K562 (cell line): Measurements from ENCODE around the gene TLK2. TPM values are rescaled to one million over a fixed set of nuclear protein-coding genes. Genes with fewer than 3 reads are reported as not detected.
"Not testable (repeated sequence)": the region's sequence is repeated elsewhere in the genome, so short reads cannot be mapped to it uniquely, and the experiment has no call there.

Source experiments
- ATAC-seq: fragments of 200-7000 bp; cut with Tn5 transposase; 3 replicates; pipeline ENCODE4 v1.9.1; 2020; ENCODE audit warnings: moderate library complexity
- BruUV-seq: library from RNA; stranded (reverse); fragments of 400-500 nt; replicated peaks from 2 replicates; lab custom pipeline; 2021; lab: Mats Ljungman, UMichigan
- CTCF ChIA-PET: fragments of 300-600 bp; formaldehyde crosslinking; extraction: SDS; loops from one replicate; lab custom pipeline; 2021; ENCODE audit warnings: low intra/inter-chr PET ratio; lab: Yijun Ruan, JAX
- POLR2A ChIA-PET: fragments of 300-600, 350-650 bp; sonication (Branson Sonifier 250); formaldehyde crosslinking; extraction: SDS; loops from one replicate; lab custom pipeline; 2021; ENCODE audit warnings: antibody characterized with exemption, inconsistent platforms; lab: Yijun Ruan, JAX
- DNase-seq, 4 experiments: peaks; one replicate each; pipeline versions ENCODE4 v3.0.0 to v3.0.0-alpha.2; 2011 to 2018; ENCODE audit warnings: low spot score in 3 of 4, mixed read lengths in 3 of 4; ENCODE audit errors: extremely low read depth in 1 of 4
- FAIRE-seq: peaks from 2 replicates; lab custom pipeline; 2011; peaks lifted over from hg19 to GRCh38; lab: Jason Lieb, UNC
- H2AFZ ChIP-seq: 2 replicates; pipeline ENCODE4 v1.6.0; 2011; ENCODE audit warnings: low read depth, low read length, control low read depth, inconsistent platforms
- H3K27ac ChIP-seq: fragments of 200-600 bp; 3 replicates; pipeline ENCODE4 v1.8.0; 2011; ENCODE audit warnings: low read depth, mild to moderate bottlenecking, control low read depth, inconsistent platforms, low read length, moderate library complexity, mixed read lengths; ENCODE audit errors: extremely low read depth
- H3K27me3 ChIP-seq, 2 experiments: fragments of 300-600 bp in 1 of 2; 2 replicates in 1 of 2; 3 replicates in 1 of 2; pipeline versions ENCODE4 v1.6.0 to v1.8.0; 2011; ENCODE audit warnings: inconsistent platforms in 2 of 2, low read length in 2 of 2, mild to moderate bottlenecking in 1 of 2, mixed read lengths in 1 of 2, moderate library complexity in 1 of 2; ENCODE audit not compliant: control insufficient read depth in 2 of 2, insufficient read depth in 2 of 2
- H3K36me3 ChIP-seq: fragments of 300-600 bp; 3 replicates; pipeline ENCODE4 v1.8.0; 2011; ENCODE audit warnings: mild to moderate bottlenecking, low read length, inconsistent platforms; ENCODE audit not compliant: control insufficient read depth, insufficient read depth
- H3K4me1 ChIP-seq, 2 experiments: fragments of 200-600 bp in 1 of 2; replicated peaks in 1 of 2; 2 replicates in 1 of 2; 3 replicates in 1 of 2; pipeline versions ENCODE4 v1.5.1 to v1.8.0; 2011; ENCODE audit warnings: inconsistent platforms in 2 of 2, low read length in 2 of 2, mild to moderate bottlenecking in 1 of 2, mixed read lengths in 1 of 2, moderate library complexity in 1 of 2; ENCODE audit not compliant: control insufficient read depth in 2 of 2, insufficient read depth in 2 of 2
- H3K4me2 ChIP-seq: 2 replicates; pipeline ENCODE4 v1.6.1; 2011; ENCODE audit warnings: low read length, control low read depth, inconsistent platforms, mixed read lengths; ENCODE audit not compliant: insufficient read depth
- H3K4me3 ChIP-seq: fragments of 200-600 bp; sonication (generic), shearing (Covaris generic); 2 replicates; pipeline ENCODE4 v1.5.1; 2016; ENCODE audit warnings: control low read depth, inconsistent platforms
- H3K79me2 ChIP-seq: fragments of 200-600 bp; 3 replicates; pipeline ENCODE4 v1.8.0; 2011; ENCODE audit warnings: low read length, inconsistent platforms; ENCODE audit not compliant: control insufficient read depth, insufficient read depth
- H3K9ac ChIP-seq, 2 experiments: 2 replicates each; pipeline versions ENCODE4 v1.6.0 to v1.6.1; 2011; ENCODE audit warnings: low read depth in 2 of 2, low read length in 2 of 2, control low read depth in 1 of 2, inconsistent platforms in 1 of 2, mild to moderate bottlenecking in 1 of 2, mixed read lengths in 1 of 2; ENCODE audit not compliant: insufficient read depth in 1 of 2
- H3K9me1 ChIP-seq: one replicate; pipeline ENCODE4 v1.6.0; 2011; ENCODE audit warnings: inconsistent platforms, mild to moderate bottlenecking, low read length, moderate library complexity; ENCODE audit not compliant: control insufficient read depth, insufficient read depth
- H3K9me3 ChIP-seq: replicated peaks from 2 replicates; pipeline ENCODE4 v1.5.1; 2011; ENCODE audit warnings: low read depth, low read length, inconsistent platforms; ENCODE audit not compliant: control insufficient read depth, insufficient read depth
- H4K20me1 ChIP-seq: replicated peaks from 2 replicates; pipeline ENCODE4 v1.6.1; 2011; ENCODE audit warnings: low read length, inconsistent platforms, mixed read lengths; ENCODE audit not compliant: control insufficient read depth, insufficient read depth
- BRD4 ChIP-seq: fragments of 200-600 bp; sonication (generic); IDR thresholded peaks from 2 replicates; pipeline ENCODE4 v1.6.1; 2017; ENCODE audit warnings: inconsistent platforms
- CHD1 ChIP-seq: fragments of 200-600 bp; sonication (generic); IDR thresholded peaks from one replicate; pipeline ENCODE4 v1.6.1; 2012; ENCODE audit warnings: mild to moderate bottlenecking, moderate library complexity, low read length, inconsistent platforms
- NR2C2 ChIP-seq, 2 experiments: fragments of 200-800 bp in 1 of 2; sonication (Bioruptor generic) in 1 of 2; sonication (generic) in 1 of 2; formaldehyde crosslinking in 1 of 2; IDR thresholded peaks; 2 replicates each; pipeline versions ENCODE4 v1.6.1 to v1.8.0; 2016 to 2022; ENCODE audit warnings: mild to moderate bottlenecking in 1 of 2, missing compliant biosample characterization in 1 of 2, missing genetic modification characterization in 1 of 2, missing genetic modification reagents in 1 of 2
- PHF8 ChIP-seq: fragments of 200-600 bp; sonication (generic); IDR thresholded peaks from 2 replicates; pipeline ENCODE4 v1.6.1; 2012; ENCODE audit warnings: mixed run types, mild to moderate bottlenecking, inconsistent platforms, low read length, moderate library complexity, borderline replicate concordance
- RBBP5 ChIP-seq: fragments of 200-600 bp; sonication (generic); IDR thresholded peaks from 2 replicates; pipeline ENCODE4 v1.6.1; 2012; ENCODE audit warnings: borderline replicate concordance, mild to moderate bottlenecking, low read length, control low read depth, inconsistent platforms; ENCODE audit not compliant: insufficient read depth, poor library complexity, severe bottlenecking
- RBFOX2 ChIP-seq: fragments of 200-400 bp; formaldehyde crosslinking; IDR thresholded peaks from 2 replicates; pipeline ENCODE4 v1.6.1; 2017; ENCODE audit warnings: low read depth, mild to moderate bottlenecking, low read length, moderate library complexity
- SAP30 ChIP-seq: fragments of 200-600 bp; sonication (generic); IDR thresholded peaks from 2 replicates; pipeline ENCODE4 v1.6.1; 2012; ENCODE audit warnings: borderline replicate concordance, low read depth, mild to moderate bottlenecking, moderate library complexity, low read length, control low read depth, inconsistent platforms; ENCODE audit not compliant: insufficient read depth, poor library complexity, severe bottlenecking
- YY1 ChIP-seq, 3 experiments: IDR thresholded peaks; 2 replicates each; pipeline ENCODE4 v1.6.1; 2011; ENCODE audit warnings: low read length in 2 of 3, mild to moderate bottlenecking in 2 of 3, moderate library complexity in 2 of 3, borderline replicate concordance in 1 of 3, control low read depth in 1 of 3, low read depth in 1 of 3; ENCODE audit not compliant: insufficient read depth in 3 of 3, insufficient replicate concordance in 2 of 3, control insufficient read depth in 1 of 3, insufficient read length in 1 of 3; ENCODE audit errors: extremely low read depth in 1 of 3
- ZFX ChIP-seq: sonication (generic); formaldehyde crosslinking; IDR thresholded peaks from 2 replicates; pipeline ENCODE4 v1.8.0; 2022; ENCODE audit warnings: mild to moderate bottlenecking, missing genetic modification reagents, moderate library complexity
- WGBS: fragments of 100-300 bp; shearing (Covaris generic); methylation state at CpG from one replicate; pipeline ENCODE4 v1.1.6; 2016; ENCODE audit warnings: low coverage, mixed read lengths; ENCODE audit not compliant: insufficient coverage; ENCODE audit errors: missing lambda C conversion rate; 5-methylcytosine and 5-hydroxymethylcytosine counted together
- in situ Hi-C: fragments of 300-500 bp; cut with MboI; formaldehyde crosslinking; loops from 4 replicates; pipeline ENCODE4 v1.15.0; 2018; ENCODE audit warnings: inconsistent platforms, mixed read lengths
- intact Hi-C: fragments of 100-400 bp; cut with micrococcal nuclease; formaldehyde crosslinking; loops from 2 replicates; pipeline ENCODE4 v1.14.2; 2022
- polyA plus RNA-seq, 8 experiments: library from polyadenylated mRNA; depleted of rRNA in 4 of 8; stranded (reverse) in 5 of 8; unstranded in 3 of 8; fragments of >200 nt; fragmentation: Nextera tagmentation in 2 of 8; fragmentation: Illumina TruSeq in 1 of 8; extraction: Ambion mirVana in 2 of 8; extraction: Trizol in 1 of 8; gene quantifications; 2 replicates each; pipeline versions ENCODE4 v1.2.1 to v1.2.3, GENCODE V29; 2011 to 2014; ENCODE audit warnings: inconsistent platforms in 1 of 8, missing spikeins in 1 of 8
- total RNA-seq, 7 experiments: library from RNA; depleted of rRNA in 6 of 7; stranded (reverse); fragments of >200 nt in 6 of 7; fragmentation: Illumina TruSeq in 2 of 7; extraction: Trizol in 2 of 7; gene quantifications; 2 replicates each; pipeline versions ENCODE4 v1.2.1 to v1.2.3, GENCODE V29; 2011 to 2021; ENCODE audit warnings: low replicate concordance in 1 of 7

TLK2 gene
- total and polyA plus RNA-seq, 9 of the 15 experiments (the other 6 are each of a cell fraction or from before 2014, with no cell fraction given), result 10.1 to 51.9 (median 32.4) TPM

- TF ChIP-seq RBBP5 (peak; percentile 22), CHD1 (peak; percentile 70), SAP30 (peak; percentile 36), NR2C2 (tag; IDR thresholded peaks at IDR 0.05) (peak; percentile 15; the same call in 1 of the 2 replicates), ZFX (peak; percentile 32; the same call in 1 of the 2 replicates), YY1 (IDR thresholded peaks at IDR 0.05; ENCODE audit: borderline replicate concordance in 1 of 3, control insufficient read depth in 1 of 3, extremely low read depth in 1 of 3, insufficient read depth in 3 of 3, insufficient read length in 1 of 3, insufficient replicate concordance in 2 of 3, low read depth in 1 of 3, low read length in 2 of 3) (peak in 1 of 3 experiments; percentile 16), RBFOX2 (peak; percentile 4; the same call in 1 of the 2 replicates), BRD4 (0 out of 2 replicates have a peak, but pooled peaks have one; percentile 70), PHF8 (0 out of 2 replicates have a peak, but pooled peaks have one; percentile 21)
- H3K27me3 ChIP-seq; H3K4me1 ChIP-seq; CTCF ChIA-PET; POLR2A ChIA-PET; H3K9me3 ChIP-seq; H2AFZ ChIP-seq; in situ Hi-C loops; H4K20me1 ChIP-seq; H3K9me1 ChIP-seq; TF ChIP-seq NR2C2 (CRISPR knock-in tag; IDR thresholded peaks at IDR 0.05): not testable (repeated sequence)
- WGBS, result 0% methylated on average over 13 of the region's 22 CpGs
- Histone ChIP-seq H3K36me3 (peaks cover 19% of the 10 kb centered on the region; the same call in 2 of the 3 replicates), H3K9ac (peak overlapping the region; percentile 73 to 92), H3K27ac (peak overlapping the region; percentile 83), H3K79me2 (peaks cover 53% of the 10 kb centered on the region), H3K4me3 (peak overlapping the region; percentile 57), H3K4me2 (peak overlapping the region; percentile 64)
- intact Hi-C loops, result loop anchor here (10.0 kb wide), 1 partner anchor 55 kb away; the partner anchor contains the start of gene METTL2A
- peak; percentile 24 for ATAC-seq
- DNase-seq, result peak in 1 of 4 experiments; percentile 29
- FAIRE-seq, result peak; percentile 84
- TSS peak; percentile 59 for BruUV-seq
These were observed 1.1 kb downstream of the TLK2 start for GRCh38 chr17:62479639-62480258.

GRCh38 chr17:62482553-62482952 lies 3.9 kb downstream of the TLK2 start:
- H3K4me1 ChIP-seq, BruUV-seq, H3K4me3 ChIP-seq, CTCF ChIA-PET, ATAC-seq, DNase-seq, FAIRE-seq, H3K27ac ChIP-seq, in situ Hi-C loops, H3K9me3 ChIP-seq, H3K4me2 ChIP-seq, H3K27me3 ChIP-seq, intact Hi-C loops, H3K9ac ChIP-seq, H3K9me1 ChIP-seq, H4K20me1 ChIP-seq, H2AFZ ChIP-seq: not testable (repeated sequence)
- Histone ChIP-seq H3K79me2 (peaks cover 72% of the 10 kb centered on the region), H3K36me3 (peaks cover 31% of the 10 kb centered on the region; the same call in 2 of the 3 replicates)
- WGBS, result 78% methylated on average over 2 of the region's 3 CpGs
- POLR2A ChIA-PET, result interaction anchor here (0.8 kb wide), 1 partner anchor 8 kb away, joined by 4 read pairs; no protein-coding TSS in a partner anchor
